ENCODE results near the gene HOOK2. TPM values are rescaled to one million over a fixed set of nuclear protein-coding genes. Genes with fewer than 3 reads are reported as not detected.

HOOK2 gene
- total and polyA plus RNA-seq, 2 of the 13 experiments (the other 11 are each of a cell fraction or from before 2014, with no cell fraction given): 9.2 to 12.9 TPM

- no peak for TF ChIP-seq DZIP1 (CRISPR knock-in tag; IDR thresholded peaks at IDR 0.05)
- TF ChIP-seq FOXO1 (CRISPR knock-in tag; IDR thresholded peaks at IDR 0.05): no peak
- peak; percentile 8; the same call in 1 of the 2 replicates for TF ChIP-seq ZNF687 (CRISPR knock-in tag; IDR thresholded peaks at IDR 0.05)
- no peak for TF ChIP-seq SMAD9 (CRISPR knock-in tag; IDR thresholded peaks at IDR 0.05)
- no peak for TF ChIP-seq ZFY (CRISPR knock-in tag; IDR thresholded peaks at IDR 0.05)
- TF ChIP-seq ZNF329 (CRISPR knock-in tag; IDR thresholded peaks at IDR 0.05; ENCODE audit: low read depth): no peak
- no peak for TF ChIP-seq ZNF569 (CRISPR knock-in tag; IDR thresholded peaks at IDR 0.05; ENCODE audit: borderline replicate concordance)
- TF ChIP-seq SP2 (CRISPR knock-in tag; IDR thresholded peaks at IDR 0.05): no peak
- no peak for TF ChIP-seq ZSCAN21 (CRISPR knock-in tag; IDR thresholded peaks at IDR 0.05; ENCODE audit: borderline replicate concordance)
- no peak for TF ChIP-seq ZNF879 (CRISPR knock-in tag; IDR thresholded peaks at IDR 0.05)
- TF ChIP-seq CHCHD3 (CRISPR knock-in tag; IDR thresholded peaks at IDR 0.05): no peak
- no peak for TF ChIP-seq ZBTB10 (CRISPR knock-in tag; IDR thresholded peaks at IDR 0.05; ENCODE audit: borderline replicate concordance)
- no peak for TF ChIP-seq ZBTB21 (CRISPR knock-in tag; IDR thresholded peaks at IDR 0.05)
- no peak for TF ChIP-seq EZH2 (conservative IDR thresholded peaks at IDR 0.05; ENCODE audit: low read depth, low read length)
- TF ChIP-seq ZNF335 (CRISPR knock-in tag; IDR thresholded peaks at IDR 0.05): no peak
- peak; percentile 60; the same call in 1 of the 2 replicates for TF ChIP-seq MAZ (IDR thresholded peaks at IDR 0.05; ENCODE audit: borderline replicate concordance, low read depth, low read length)
- no peak for TF ChIP-seq MAZ (CRISPR knock-in tag; IDR thresholded peaks at IDR 0.05; ENCODE audit: low read depth)
Measured at GRCh38 chr19:12779162-12779993, 4.0 kb upstream of the HOOK2 start (continued).

Measured in HepG2 (cell line).